DMS 273 (cell line): Measurements from ENCODE around the gene PRXL2A.
"Not testable (repeated sequence)": the region's sequence is repeated elsewhere in the genome, so short reads cannot be mapped to it uniquely, and the experiment has no call there.

Source experiments
- DNase-seq: peaks from one replicate; lab custom pipeline; 2025; ENCODE audit not compliant: unreplicated experiment; lab: John Stamatoyannopoulos, UW

Gene PRXL2A

GRCh38 chr10:80410578-80411145 is 2.3 kb downstream of the PRXL2A start:
- peak; percentile 30 for DNase-seq

GRCh38 chr10:80411267-80411668 is 2.9 kb downstream of the PRXL2A start:
- peak; percentile 13 for DNase-seq

DNA sequence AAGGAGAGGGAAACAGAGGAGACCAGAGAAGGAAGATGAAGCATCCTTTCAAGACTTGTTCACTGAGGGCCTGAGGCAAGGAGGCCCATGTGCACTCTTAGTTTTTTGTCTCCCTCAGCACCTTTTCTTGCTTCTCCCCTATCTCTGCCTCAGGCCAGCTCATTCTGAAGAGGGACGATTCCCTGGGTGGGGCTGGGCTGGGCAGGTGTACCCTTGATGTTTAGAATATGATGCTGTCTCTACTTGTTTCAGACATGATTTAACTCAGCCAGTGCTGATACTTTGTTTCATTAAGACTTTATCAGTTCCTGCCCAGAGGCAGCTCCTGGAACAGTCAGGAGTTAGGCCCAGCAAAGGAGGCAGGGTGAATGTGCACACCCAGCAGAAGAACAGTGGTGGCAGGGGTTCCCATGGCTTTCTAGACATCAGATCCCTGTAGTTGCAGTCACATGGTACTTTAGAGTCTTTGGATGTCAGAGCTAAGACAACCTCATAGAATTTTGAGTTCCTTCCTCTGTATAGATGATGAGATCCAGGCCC is 3.4 kb downstream of the PRXL2A start:
- DNase-seq = no peak

- DNase-seq = no peak
These were observed 4.1 kb downstream of the PRXL2A start for GRCh38 chr10:80412486-80412885.

DNA sequence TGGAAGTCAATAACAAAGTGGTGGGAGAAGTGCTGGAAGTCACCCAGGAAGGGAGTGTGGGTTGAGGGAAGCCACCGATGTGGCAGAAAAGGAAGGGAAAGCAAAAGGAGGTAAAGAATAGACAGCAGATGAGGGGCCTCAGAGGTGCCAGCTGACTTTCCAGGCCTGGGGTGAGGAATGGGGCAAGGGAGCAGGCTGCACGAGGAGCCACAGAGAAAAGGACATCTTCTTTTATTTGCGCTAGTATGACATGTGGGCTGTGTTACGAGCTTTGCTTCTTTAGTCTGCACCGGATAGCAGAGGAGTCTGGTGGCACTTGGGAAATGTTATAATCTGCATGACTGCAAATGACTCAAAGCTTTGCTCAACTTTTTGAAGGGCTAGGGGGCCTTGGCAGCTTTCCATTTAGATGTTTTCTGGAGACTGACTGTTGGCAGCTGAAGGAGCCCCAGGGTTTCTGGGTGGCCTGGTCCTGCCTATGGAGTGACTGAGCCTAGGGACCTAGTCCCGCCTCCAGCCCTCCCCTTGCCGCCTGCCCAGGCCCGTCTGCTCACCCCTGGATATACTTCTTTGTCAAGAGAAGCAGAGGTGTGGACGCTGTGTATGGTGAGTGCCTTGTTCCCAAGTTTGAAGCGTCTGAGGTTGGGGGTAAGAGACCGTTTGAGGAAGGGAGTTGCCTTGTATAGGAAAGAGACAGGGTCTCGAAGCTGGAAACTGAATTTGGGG is 5.1 kb downstream of the PRXL2A start:
- peak; percentile 81 for DNase-seq

GRCh38 chr10:80414142-80414895 is 6.0 kb downstream of the PRXL2A start:
- DNase-seq = peak; percentile 58

DNA sequence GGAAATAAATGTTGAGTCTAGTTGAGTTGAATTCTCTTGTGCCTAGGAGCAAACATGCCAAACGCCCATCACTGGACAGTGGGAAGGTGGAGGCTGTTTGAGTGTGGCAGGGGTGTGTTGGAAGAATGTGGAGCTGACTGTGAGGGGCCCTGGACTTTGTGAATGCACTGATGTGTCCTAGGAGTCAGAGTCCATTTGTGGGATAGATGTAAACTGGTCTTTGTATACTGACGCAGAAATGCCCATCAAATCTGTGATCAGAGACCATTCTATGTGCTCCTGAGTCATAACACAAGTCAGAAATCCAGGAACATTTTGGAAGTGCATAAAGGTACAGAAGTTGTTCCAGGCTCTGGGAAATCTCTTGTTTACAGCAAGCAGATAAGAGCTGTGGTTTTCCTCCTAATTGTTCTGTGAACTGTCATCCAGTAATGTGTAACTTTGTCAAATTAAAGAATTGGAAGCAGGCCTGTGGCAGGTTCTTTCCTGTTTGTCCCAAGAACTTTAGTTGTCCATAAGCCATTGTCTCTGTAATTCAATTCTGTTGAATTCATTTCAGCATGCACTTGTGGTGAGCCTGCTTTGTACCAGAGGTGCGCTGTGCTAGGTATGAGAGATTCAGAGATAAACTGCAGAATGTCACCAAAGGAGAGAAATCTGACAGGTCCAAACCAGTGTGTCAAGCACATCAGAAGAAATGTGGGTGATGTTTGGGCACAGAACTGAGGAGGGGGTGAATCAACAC is 7.6 kb downstream of the PRXL2A start:
- no peak for DNase-seq

DNA sequence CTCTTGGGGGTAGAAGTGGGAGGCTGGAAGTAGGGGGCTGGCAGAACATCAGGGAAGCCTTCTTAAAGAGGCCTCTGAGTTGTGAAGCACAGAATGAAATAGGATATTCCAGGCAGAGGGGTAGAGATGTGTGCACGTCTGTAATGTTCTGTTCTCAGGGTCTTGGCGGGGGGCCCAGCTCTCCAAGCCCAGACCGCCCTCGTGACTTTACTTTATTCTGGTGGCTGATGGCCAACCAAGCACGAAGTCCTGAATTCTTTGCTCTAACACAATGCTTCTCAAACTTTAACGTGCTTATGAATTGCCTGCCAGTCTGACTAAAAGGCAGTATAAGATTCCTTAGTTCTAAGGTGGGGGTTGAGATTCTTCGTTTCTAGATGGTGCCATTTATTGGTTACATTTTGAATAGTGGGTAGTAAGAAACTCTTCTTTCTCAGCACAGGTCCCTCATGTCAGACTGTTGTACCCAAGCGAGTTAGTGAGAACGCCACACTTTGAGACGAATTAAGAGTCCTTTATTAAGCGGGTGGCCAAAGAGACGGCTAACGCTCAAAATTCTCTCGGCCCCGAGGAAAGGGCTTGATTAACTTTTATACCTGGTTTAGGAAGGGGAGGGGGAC is 8.2 kb downstream of the PRXL2A start:
- peak; percentile 84 for DNase-seq

DNA sequence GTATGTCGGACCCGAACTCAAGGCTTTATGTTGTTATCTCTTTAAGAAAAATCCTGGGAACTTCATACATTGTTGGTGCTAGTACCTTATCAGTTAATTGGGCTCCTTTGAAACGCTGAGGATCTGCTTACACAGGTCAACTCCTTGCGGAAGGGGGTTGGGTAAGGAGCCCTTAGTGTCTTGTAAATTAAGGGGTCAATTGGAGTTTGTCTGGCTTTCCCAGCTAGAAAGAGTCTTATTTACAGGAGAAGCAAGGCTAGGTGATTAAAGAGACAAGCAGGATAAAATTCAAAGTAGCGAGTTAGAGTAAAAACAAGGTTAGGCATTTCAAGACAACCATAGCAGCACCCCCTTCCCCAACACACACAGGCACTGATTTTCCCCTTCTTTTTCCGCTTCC is 8.9 kb downstream of the PRXL2A start:
- not testable (repeated sequence) for DNase-seq

DNA sequence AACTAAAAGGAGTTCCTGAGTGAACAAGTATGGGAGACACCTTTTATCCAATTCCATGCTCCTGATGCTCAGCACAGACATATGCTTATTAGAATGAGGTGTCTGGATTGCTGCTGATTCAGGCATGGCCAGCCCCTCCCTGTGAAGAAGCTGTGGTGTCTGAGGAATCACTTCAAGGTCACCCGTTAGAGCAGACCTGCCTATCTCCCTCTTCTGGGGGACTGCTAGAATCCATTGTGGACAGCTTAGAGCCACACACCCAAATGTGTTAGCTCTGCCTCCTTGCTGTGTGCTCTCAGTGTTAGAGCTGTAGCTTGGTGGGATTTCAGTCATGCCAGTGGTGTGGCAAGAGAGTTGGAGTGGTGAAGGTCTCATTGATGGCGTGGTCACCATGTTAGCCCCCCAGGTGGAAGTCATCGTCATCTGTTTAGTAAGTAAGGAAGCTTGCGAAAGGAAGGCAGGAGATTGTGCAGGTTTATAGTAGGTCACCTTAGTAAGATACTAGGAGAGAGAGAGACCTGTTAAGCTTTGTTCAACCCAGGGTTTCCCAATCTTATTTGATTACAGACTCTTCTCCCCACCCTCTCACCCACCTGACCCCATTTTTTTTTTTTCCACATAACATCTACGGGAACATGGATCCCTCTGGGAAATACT is 12.8 kb downstream of the PRXL2A start:
- DNase-seq = no peak

DNA sequence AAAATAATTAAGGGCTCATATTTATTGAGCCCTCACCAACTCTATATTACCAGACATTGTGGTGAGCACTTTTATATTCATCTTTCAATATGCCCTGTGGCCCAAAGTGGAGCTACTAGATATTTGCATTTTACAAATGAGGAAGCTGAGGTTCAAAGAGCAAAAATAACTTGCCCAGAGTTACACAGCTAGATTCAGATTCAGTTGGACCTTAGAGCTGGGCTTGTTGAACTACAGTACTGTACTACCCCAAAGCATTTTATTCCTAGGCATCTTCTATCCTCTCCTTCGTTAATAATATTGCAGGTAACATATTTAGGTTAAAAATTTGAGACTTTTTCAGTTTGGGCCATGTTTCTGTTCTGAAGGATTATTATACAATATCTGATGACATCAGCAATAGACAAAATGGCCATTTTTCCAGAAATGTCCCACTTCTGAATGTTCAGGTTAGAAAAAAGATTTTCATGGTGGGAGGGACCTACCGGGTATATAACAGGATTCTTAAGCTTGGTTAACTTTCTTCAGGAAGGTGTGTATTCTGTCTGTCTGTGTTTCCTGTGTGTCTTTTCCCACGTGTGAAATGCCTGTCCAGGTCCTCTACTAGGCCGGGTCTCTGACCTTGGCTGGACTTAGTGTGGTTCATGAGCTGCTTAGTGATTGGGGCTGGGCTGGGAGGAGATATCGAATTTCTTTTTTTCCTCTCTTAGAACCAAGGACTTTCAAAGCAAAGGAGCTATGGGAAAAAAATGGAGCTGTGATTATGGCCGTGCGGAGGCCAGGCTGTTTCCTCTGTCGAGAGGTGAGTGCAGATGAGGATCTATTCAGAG is 13.6 kb downstream of the PRXL2A start:
- no peak for DNase-seq

GRCh38 chr10:80425901-80426300 is 17.6 kb downstream of the PRXL2A start:
- peak; percentile 39 for DNase-seq

DNA sequence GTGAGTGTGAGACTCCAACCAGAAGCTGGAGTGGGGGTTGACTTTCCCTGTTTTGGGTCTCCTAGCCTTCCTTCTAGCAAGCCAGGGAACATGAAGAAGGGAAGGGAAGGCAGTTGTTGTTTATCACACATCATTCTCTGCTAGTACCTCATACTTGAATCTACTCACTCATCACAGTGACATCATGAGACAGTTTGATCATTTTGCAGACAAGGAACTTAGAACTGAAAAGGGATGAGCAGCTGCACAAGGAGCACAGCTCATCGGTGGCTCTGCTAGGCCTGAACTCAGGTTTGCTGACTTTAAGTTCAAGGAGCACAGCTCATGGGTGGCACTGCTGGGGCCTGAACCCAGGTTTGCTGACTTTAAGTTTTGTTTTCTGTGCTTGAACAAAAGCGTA is 19.2 kb downstream of the PRXL2A start:
- no peak for DNase-seq

DNA sequence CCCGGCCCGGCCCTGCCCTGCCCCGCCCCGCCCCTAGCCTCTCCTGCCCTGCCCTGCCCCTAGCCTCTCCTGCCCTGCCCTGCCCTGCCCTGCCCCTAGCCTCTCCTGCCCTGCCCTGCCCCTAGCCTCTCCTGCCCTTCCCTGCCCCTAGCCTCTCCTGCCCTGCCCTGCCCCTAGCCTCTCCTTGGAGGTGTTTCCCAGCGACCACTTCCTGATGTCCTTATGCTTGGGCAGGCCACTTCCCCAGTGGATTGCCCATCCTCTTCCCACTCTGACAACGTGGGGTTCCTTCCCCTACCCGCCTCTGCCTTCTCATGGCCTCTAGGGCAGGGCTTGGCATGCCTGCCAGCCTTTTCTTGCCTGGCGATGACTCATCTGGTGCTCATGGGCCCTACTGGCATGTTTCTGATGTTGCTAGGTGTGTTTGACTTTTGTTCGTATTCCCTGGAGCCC is 21.2 kb downstream of the PRXL2A start:
- peak; percentile 48 for DNase-seq

GRCh38 chr10:80433134-80433533 is 24.8 kb downstream of the PRXL2A start:
- DNase-seq = no peak

- no peak for DNase-seq
These were observed 28.2 kb downstream of the PRXL2A start for GRCh38 chr10:80436446-80437098.

DNA sequence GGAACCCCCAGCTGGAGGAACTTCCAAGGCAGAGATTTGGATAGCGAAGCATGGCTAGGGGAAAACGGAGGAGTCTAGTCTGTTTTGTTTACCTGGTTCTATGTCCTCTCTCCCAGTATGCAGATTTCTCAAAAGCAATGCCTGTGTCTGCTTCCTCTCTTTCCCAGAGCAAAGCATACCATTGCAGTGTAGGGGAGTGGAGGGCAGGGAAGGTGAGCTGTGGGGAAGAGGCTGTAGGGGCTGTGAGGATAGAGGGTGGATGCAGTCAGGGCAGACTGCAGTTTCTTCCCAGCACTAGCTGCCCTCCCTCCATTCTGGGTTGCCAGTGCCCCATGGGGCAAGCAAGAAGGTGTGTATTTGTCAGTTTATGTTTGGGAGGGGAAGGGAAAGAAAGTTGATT is 28.9 kb downstream of the PRXL2A start:
- DNase-seq = no peak

DNA sequence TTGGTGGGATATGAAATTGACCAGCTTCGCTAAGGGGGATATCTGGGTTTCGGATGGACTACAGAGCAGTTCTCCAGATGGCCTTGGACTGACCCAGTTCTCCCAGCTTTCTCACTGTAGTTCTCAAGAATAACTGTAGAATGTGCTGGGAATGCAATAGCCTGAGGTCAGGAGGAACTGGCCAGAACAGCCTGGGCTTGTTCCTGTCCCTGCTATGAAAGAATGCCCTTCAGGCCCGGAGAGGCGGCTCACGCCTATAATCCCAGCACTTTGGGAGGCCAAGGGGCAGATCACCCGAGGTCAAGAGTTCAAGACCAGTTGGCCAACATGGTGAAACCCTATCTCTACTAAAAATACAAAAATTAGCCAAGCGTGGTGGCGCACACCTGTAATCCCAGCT is 33.5 kb downstream of the PRXL2A start:
- DNase-seq = no peak

DNA sequence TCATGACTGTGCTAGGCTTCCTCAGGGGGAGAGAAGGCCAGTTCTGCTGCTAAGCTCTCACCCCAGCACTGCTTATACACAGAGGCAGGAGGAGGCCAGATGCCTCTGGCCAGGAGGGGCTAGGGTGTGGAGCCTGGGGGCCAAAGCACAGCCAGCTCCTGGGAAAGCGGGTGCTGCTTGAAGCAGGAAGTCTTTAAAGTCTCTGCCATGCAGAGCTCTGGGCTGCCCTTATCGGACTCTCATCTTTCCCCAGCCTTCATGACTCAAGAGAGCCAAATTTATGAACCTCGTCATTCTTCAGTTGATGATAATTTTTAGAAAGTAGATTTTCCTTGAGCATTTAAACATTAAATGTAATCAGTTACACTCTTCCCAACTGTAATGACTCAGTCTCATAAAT is 34.5 kb downstream of the PRXL2A start:
- peak; percentile 83 for DNase-seq
